Nephron (organoid): ENCODE results near the gene WDFY4.

Experiments
- H3K27ac Mint-ChIP-seq, 3 experiments: 2 replicates each; pipeline ENCODE4 v1.8.0; 2020; ENCODE audit warnings: mixed read lengths in 3 of 3, mild to moderate bottlenecking in 2 of 3, moderate library complexity in 1 of 3
- H3K27me3 Mint-ChIP-seq: 2 replicates; pipeline ENCODE4 v1.8.0; 2021; ENCODE audit warnings: low read depth, mild to moderate bottlenecking, moderate library complexity, mixed read lengths
- H3K36me3 Mint-ChIP-seq: 2 replicates; pipeline ENCODE4 v1.8.0; 2020; ENCODE audit warnings: low read depth, mixed read lengths
- H3K4me1 Mint-ChIP-seq: 2 replicates; pipeline ENCODE4 v1.8.0; 2020; ENCODE audit warnings: mixed read lengths
- H3K4me3 Mint-ChIP-seq, 3 experiments: 2 replicates each; pipeline ENCODE4 v1.8.0; 2020; ENCODE audit warnings: mild to moderate bottlenecking in 3 of 3, mixed read lengths in 3 of 3, moderate library complexity in 2 of 3
- H3K9me3 Mint-ChIP-seq: 2 replicates; pipeline ENCODE4 v1.8.0; 2020; ENCODE audit warnings: mixed read lengths
- TF ChIP-seq, protein P1 (sequence below), 3 experiments: fragments of 200-600 bp; sonication (generic); IDR thresholded peaks; one replicate each; pipeline ENCODE4 v1.5.0; 2021; ENCODE audit warnings: antibody characterized with exemption in 3 of 3; ENCODE audit not compliant: unreplicated experiment in 3 of 3

The WDFY4 gene

DNA sequence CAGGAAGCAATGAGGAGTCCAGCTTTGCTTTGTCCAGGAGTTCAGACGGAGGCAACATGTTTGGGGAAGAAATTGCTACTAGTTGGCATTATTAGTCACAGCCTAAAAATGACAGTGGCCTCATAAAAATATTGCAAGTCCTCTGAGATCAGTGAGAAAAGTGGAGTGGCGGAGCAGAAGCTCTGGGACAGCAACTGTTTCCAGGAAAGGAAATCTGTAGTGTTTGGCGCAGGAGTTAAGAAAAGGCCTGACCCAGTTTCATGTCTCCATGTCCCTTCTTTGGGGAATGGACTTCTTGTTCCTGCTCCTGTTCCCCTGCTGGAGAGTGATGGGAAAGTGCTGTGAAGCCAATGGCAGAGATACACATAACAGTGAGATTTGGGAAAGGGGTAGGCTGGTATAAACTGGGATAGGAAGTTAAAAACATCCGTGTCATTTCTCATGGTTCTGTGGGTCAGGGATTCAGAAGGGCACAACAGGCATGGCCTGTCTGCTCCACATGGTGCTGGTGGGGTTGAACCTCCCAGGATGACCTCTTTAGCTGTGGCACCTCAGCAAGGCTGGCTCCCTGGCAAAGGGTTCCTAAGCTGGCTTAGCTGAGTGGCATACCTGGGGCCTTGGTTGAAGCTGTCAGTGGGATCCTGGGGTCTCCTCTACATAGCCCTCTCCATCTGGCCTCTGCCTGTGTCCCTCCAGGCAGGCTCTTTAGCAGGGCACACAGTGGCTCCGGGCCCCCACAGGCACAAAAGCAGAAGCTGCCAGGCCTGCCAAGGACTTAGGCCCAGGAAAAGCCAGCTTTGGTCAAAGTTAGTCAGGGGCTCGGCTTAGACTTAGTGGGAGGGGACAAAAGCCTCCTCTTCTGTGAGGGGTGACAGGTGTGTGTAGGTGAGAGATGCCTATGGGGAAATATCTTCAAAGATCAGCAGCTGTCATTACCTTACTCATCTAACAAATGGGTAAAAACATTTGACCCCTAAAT is 77.7 kb downstream of the WDFY4 start:
- Mint-ChIP-seq H3K36me3 (no peaks in the 10 kb centered on the region), H3K4me3 (no peak overlapping the region), H3K27me3 (peaks cover 9% of the 10 kb centered on the region), H3K9me3 (peaks cover 5% of the 10 kb centered on the region), H3K4me1 (no peaks in the 10 kb centered on the region), H3K27ac (no peak overlapping the region)
- TF ChIP-seq, protein P1, sequence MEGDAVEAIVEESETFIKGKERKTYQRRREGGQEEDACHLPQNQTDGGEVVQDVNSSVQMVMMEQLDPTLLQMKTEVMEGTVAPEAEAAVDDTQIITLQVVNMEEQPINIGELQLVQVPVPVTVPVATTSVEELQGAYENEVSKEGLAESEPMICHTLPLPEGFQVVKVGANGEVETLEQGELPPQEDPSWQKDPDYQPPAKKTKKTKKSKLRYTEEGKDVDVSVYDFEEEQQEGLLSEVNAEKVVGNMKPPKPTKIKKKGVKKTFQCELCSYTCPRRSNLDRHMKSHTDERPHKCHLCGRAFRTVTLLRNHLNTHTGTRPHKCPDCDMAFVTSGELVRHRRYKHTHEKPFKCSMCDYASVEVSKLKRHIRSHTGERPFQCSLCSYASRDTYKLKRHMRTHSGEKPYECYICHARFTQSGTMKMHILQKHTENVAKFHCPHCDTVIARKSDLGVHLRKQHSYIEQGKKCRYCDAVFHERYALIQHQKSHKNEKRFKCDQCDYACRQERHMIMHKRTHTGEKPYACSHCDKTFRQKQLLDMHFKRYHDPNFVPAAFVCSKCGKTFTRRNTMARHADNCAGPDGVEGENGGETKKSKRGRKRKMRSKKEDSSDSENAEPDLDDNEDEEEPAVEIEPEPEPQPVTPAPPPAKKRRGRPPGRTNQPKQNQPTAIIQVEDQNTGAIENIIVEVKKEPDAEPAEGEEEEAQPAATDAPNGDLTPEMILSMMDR (IDR thresholded peaks at IDR 0.05; ENCODE audit: unreplicated experiment in 3 of 3): no peak

DNA sequence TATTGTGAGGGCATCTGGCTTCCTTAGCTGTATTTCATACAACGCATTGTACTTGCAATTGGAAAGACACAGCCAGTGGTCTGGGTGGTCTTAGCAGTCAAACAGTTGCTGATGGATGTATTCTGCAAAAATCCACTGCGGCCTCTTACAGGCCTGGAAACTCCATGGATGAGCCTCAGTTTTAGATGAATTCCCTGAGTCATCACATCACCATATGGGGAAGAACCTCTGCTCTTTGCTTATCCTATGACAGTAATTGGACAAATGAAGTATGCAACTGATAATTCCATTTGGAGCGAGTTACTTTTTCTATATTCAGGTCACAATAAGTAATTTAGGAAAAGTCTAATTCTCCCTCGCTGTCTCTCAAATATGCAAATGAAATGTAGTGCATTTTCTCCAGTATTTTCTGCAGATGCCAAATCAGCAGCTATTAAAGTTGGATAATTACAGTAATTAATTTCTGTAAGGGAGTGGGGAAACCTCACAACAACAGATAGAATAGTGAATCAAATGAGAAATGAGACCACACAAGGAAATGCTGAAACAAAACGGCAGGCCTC is 78.8 kb downstream of the WDFY4 start:
- Mint-ChIP-seq H3K36me3 (no peaks in the 10 kb centered on the region), H3K27me3 (peaks cover 12% of the 10 kb centered on the region), H3K4me1 (no peaks in the 10 kb centered on the region), H3K9me3 (no peaks in the 10 kb centered on the region), H3K4me3 (no peak overlapping the region), H3K27ac (peak overlapping the region in 1 of 3 experiments; percentile 16)
- TF ChIP-seq, protein P1 (IDR thresholded peaks at IDR 0.05; ENCODE audit: unreplicated experiment in 3 of 3): no peak

DNA sequence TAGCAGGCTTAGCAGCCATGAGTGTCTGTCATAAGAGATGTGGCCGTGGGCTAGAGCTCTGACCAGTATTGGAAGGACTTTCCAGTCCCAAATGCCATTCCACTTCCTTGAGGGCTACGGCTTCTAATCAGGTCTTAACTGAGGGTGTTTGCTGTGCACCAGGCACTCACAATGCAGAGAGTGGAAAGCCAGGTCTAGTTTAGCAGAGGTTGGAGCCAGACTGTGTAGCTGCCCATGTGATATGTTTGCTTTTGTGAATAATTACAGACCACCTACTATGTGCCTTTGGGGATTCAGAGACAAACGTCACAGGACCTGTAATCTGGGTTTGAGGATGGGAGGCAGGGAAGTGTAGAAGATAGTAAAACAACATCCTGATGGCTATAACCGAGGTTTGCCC is 79.8 kb downstream of the WDFY4 start:
- Mint-ChIP-seq H3K9me3 (no peaks in the 10 kb centered on the region), H3K27me3 (peaks cover 8% of the 10 kb centered on the region), H3K4me3 (no peak overlapping the region), H3K4me1 (no peaks in the 10 kb centered on the region), H3K36me3 (no peaks in the 10 kb centered on the region), H3K27ac (no peak overlapping the region)
- TF ChIP-seq, protein P1 (IDR thresholded peaks at IDR 0.05; ENCODE audit: unreplicated experiment in 3 of 3): no peak

DNA sequence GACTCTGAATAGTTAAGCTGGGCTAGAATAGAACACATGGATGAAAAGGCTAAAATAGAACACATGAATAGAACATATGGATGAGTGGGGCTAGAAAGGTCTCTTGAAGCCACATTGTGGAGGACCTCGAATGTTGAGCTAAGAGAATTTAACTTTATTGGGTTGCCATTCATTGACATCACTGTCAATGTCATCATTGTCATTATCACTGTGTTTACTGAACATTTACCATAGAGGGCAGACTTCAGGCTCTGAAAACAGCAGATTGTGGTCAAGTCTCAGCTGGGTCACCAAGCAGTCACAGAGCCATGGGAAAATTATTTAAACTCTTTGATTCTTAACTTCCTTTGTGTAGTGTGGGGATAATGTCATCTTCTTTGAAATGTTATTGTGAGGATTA is 80.4 kb downstream of the WDFY4 start:
- H3K4me1 Mint-ChIP-seq: no peaks in the 10 kb centered on the region
- H3K9me3 Mint-ChIP-seq: no peaks in the 10 kb centered on the region
- no peak overlapping the region for H3K4me3 Mint-ChIP-seq
- TF ChIP-seq, protein P1 (IDR thresholded peaks at IDR 0.05; ENCODE audit: unreplicated experiment in 3 of 3): no peak
- peaks cover 4% of the 10 kb centered on the region for H3K27me3 Mint-ChIP-seq
- H3K27ac Mint-ChIP-seq: no peak overlapping the region
- H3K36me3 Mint-ChIP-seq: no peaks in the 10 kb centered on the region

DNA sequence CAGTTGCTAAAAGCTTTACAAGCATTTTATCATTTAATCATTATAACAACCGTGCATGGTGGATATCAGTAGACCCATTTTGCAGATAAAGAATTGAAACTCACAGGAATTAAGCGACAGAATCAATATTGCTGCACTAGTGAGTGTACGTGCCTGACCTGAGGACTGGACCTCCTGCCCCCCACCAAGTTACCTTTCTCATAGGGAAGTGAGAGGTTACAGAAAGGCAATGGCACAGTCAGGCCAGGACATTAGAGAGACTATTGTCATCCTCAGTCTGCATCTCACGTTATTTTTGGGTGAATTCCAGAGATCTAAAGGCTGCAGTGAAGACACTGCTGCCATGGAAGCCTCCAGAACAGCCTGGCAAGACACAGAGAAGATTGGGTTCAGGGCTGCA is 80.9 kb downstream of the WDFY4 start:
- TF ChIP-seq, protein P1 (IDR thresholded peaks at IDR 0.05; ENCODE audit: unreplicated experiment in 3 of 3): no peak
- no peak overlapping the region for H3K27ac Mint-ChIP-seq
- H3K9me3 Mint-ChIP-seq: no peaks in the 10 kb centered on the region
- no peak overlapping the region for H3K4me3 Mint-ChIP-seq
- H3K36me3 Mint-ChIP-seq: no peaks in the 10 kb centered on the region
- no peaks in the 10 kb centered on the region for H3K4me1 Mint-ChIP-seq
- H3K27me3 Mint-ChIP-seq: peaks cover 8% of the 10 kb centered on the region
